Activated naive CD8-positive, alpha-beta T cell treated with anti-CD3 and anti-CD28 coated beads, Interleukin-2, amount 50 U/mL, for 24 hours (primary cell): Measurements from ENCODE around the gene LRP2.
"Not testable (repeated sequence)": the region's sequence is repeated elsewhere in the genome, so short reads cannot be mapped to it uniquely, and the experiment has no call there.

Source experiments
- ATAC-seq: fragments of 150-1000 bp; cut with Tn5 transposase; one replicate; pipeline ENCODE4 v1.10.0; 2021
- DNase-seq: peaks from one replicate; pipeline ENCODE4 v3.0.0; 2021
- H3K27ac Mint-ChIP-seq: one replicate; pipeline ENCODE4 v1.8.0; 2021; ENCODE audit warnings: mild to moderate bottlenecking, mixed read lengths
- H3K27me3 Mint-ChIP-seq: one replicate; pipeline ENCODE4 v1.8.0; 2021; ENCODE audit warnings: mixed read lengths
- H3K36me3 Mint-ChIP-seq: one replicate; pipeline ENCODE4 v1.8.0; 2021; ENCODE audit warnings: low read depth, mixed read lengths
- H3K4me1 Mint-ChIP-seq: one replicate; pipeline ENCODE4 v1.8.0; 2021; ENCODE audit warnings: mixed read lengths
- H3K4me3 Mint-ChIP-seq: one replicate; pipeline ENCODE4 v1.8.0; 2021; ENCODE audit warnings: mild to moderate bottlenecking, moderate library complexity, mixed read lengths
- H3K9me3 Mint-ChIP-seq: one replicate; pipeline ENCODE4 v1.8.0; 2021; ENCODE audit warnings: mixed read lengths

The LRP2 gene

DNA sequence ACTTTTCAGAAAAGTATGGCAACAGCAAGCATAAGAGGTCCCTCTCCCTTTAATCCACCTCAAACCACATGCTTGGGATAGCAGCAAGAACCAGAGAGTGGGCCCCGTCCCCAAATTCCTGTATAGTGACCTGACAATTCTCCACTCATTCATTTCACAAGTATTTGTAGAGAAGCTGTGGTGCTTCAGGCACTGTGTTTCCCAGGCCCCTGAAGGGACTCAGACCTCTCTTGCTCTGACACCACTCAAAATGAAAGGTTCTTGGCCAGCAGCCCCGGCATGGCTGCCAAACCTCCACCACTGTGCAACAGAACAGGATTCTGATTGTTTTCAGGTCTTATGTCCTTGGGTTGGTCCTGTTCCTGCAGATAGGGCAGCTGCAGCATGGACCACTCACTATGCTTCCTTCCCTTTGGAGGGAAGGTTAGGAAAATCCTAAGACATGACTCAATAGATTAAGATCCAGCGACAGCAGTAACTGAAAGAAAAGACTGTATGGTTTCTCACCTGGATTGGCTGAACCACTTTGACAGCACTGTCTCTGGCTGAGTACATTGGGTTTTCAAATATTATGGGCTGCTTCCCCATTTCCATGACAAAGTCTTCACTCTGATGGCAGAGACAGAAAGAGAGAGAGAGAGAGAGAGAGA lies 225.3 kb downstream of the LRP2 start:
- Mint-ChIP-seq H3K27ac (no peak overlapping the region), H3K4me3 (no peak overlapping the region), H3K9me3 (no peaks in the 10 kb centered on the region), H3K36me3 (no peaks in the 10 kb centered on the region), H3K27me3 (no peaks in the 10 kb centered on the region), H3K4me1 (no peaks in the 10 kb centered on the region)
- DNase-seq (no peak), ATAC-seq (no peak)

DNA sequence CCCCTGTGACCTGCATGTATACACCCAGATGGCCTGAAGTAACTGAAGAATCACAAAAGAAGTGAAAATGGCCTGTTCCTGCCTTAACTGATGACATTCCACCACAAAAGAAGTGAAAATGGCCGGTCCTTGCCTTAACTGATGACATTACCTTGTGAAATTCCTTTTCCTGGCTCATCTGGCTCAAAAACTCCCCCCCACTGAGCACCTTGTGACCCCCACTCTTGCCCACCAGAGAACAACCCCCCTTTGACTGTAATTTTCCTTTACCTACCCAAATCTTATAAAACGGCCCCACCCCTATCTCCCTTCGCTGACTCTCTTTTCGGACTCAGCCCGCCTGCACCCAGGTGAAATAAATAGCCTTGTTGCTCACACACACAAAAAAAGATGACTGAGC lies 225.9 kb downstream of the LRP2 start:
- H3K9me3 Mint-ChIP-seq, H3K4me3 Mint-ChIP-seq, H3K36me3 Mint-ChIP-seq, H3K27ac Mint-ChIP-seq, H3K4me1 Mint-ChIP-seq, H3K27me3 Mint-ChIP-seq, ATAC-seq, DNase-seq: not testable (repeated sequence)

DNA sequence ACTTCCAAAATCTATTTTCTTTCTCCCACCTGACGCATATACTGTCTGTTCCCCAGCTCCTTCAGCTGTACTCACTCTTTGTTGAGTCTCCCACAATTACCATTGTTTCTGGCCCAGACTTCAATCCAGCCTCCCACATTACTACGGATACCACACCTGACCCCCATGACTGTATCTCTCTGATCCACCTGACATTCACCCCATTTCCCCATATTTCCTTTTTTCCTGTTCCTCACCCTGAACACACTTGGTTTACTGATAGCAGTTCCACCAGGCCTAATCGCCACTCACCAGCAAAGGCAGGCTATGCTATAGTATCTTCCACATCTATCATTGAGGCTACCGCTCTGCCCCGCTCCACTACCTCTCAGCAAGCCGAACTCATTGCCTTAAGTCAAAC lies 228.1 kb downstream of the LRP2 start:
- not testable (repeated sequence) for H3K36me3 Mint-ChIP-seq, DNase-seq, H3K4me3 Mint-ChIP-seq, H3K4me1 Mint-ChIP-seq, H3K9me3 Mint-ChIP-seq, H3K27ac Mint-ChIP-seq, ATAC-seq, H3K27me3 Mint-ChIP-seq

DNA sequence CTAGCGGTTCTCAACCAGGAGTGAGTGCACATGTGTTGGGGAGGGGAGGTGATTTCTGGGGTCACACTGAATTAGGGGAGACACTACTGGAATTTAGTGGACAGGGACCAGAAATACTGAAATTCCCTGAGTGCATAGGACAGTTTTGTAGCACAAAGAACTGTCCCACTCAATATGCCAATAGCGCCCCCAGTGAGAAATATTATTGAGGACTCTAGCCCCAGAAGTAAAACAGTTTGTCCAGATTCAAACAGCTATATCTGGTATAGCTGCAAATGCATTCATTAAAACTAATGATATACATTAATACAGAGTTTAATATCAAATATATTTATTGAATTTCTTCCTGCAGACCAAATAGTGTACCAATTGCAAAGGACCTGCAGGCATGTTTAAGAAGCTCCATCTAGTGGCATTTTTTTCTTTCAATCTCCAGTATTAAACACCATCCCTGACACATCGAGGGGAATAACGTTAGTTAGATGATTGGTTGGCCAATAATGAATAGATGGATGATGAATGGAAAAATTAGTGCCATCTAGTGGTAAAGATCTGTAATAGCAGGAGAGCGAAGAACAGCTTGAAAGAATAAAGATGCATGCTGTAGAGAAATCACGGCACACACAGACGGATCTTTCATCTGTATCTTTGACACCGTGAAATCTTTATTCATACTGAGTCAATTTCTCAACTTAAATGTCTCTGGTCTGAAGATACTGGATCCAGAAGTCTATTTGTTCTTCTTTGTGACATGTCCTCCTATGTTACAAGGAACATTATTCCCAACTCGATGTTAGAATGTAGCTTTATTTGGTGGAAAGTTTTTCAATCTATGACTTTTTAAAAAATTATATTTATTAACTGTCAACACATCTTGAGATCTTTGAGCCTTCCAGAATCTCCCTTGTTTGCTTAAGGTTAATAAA lies 230.5 kb downstream of the LRP2 start:
- no peaks in the 10 kb centered on the region for H3K9me3 Mint-ChIP-seq
- H3K27me3 Mint-ChIP-seq, result no peaks in the 10 kb centered on the region
- H3K27ac Mint-ChIP-seq, result no peak overlapping the region
- no peak overlapping the region for H3K4me3 Mint-ChIP-seq
- DNase-seq, result no peak
- H3K4me1 Mint-ChIP-seq, result no peaks in the 10 kb centered on the region
- H3K36me3 Mint-ChIP-seq, result no peaks in the 10 kb centered on the region
- ATAC-seq, result peak; percentile 98

- no peak overlapping the region for H3K4me3 Mint-ChIP-seq
- H3K4me1 Mint-ChIP-seq, result no peaks in the 10 kb centered on the region
- no peaks in the 10 kb centered on the region for H3K36me3 Mint-ChIP-seq
- no peaks in the 10 kb centered on the region for H3K27me3 Mint-ChIP-seq
- DNase-seq (no peak), ATAC-seq (no peak)
- no peaks in the 10 kb centered on the region for H3K9me3 Mint-ChIP-seq
- H3K27ac Mint-ChIP-seq, result no peak overlapping the region
Measured at GRCh38 chr2:169129703-169130243, 232.6 kb downstream of the LRP2 start.

DNA sequence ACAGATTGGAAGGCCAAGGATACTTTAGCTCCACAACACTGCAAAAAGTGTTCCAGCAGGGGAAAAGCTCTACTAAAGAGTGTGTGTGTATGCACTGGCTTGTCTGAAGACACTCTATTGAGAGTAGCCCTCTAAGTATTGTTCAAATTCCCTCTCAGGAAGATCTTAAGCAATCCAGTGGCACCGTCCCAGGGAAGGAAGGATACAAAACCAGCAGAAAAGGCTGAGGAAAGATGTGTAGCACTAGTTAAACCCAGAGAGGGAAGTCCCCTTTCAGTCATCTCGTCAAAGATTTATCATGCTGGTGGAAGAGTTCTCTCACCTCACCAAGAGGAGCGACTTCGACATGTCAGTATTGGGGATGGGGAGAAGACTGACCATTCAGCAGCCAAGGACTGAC lies 242.5 kb downstream of the LRP2 start:
- ATAC-seq (no peak), DNase-seq (no peak)
- Mint-ChIP-seq H3K4me3 (no peak overlapping the region), H3K27me3 (peaks cover 9% of the 10 kb centered on the region), H3K9me3 (peaks cover 3% of the 10 kb centered on the region), H3K27ac (no peak overlapping the region), H3K36me3 (no peaks in the 10 kb centered on the region), H3K4me1 (no peaks in the 10 kb centered on the region)

GRCh38 chr2:169119123-169119760 lies 243.1 kb downstream of the LRP2 start:
- no peak for ATAC-seq
- Mint-ChIP-seq H3K4me3 (no peak overlapping the region), H3K36me3 (no peaks in the 10 kb centered on the region), H3K4me1 (no peaks in the 10 kb centered on the region), H3K9me3 (peaks cover 3% of the 10 kb centered on the region), H3K27me3 (peaks cover 9% of the 10 kb centered on the region), H3K27ac (no peak overlapping the region)
- DNase-seq, result no peak

DNA sequence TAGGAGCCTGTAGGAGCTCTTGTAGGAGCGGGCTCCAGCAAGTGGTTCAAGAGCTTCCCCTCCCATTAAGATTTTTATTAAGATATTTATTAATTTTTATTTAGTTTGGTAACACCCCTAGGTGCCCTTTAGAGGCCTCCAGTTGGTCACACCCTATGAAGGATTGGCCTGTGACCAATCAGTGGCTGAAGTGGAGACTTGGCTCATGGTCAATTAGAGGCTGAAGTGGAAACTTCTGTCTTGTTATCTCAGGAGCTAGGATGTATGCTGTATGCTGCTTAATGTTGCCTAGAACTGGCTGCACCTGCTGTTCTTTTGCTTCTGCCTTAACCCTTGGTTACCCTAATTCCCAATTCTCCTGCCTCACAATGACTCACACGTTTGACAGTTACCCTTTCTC lies 244.3 kb downstream of the LRP2 start:
- Mint-ChIP-seq H3K27me3 (peaks cover 7% of the 10 kb centered on the region), H3K4me3 (no peak overlapping the region), H3K36me3 (no peaks in the 10 kb centered on the region), H3K4me1 (no peaks in the 10 kb centered on the region), H3K9me3 (peaks cover 3% of the 10 kb centered on the region), H3K27ac (no peak overlapping the region)
- DNase-seq (no peak), ATAC-seq (no peak)

DNA sequence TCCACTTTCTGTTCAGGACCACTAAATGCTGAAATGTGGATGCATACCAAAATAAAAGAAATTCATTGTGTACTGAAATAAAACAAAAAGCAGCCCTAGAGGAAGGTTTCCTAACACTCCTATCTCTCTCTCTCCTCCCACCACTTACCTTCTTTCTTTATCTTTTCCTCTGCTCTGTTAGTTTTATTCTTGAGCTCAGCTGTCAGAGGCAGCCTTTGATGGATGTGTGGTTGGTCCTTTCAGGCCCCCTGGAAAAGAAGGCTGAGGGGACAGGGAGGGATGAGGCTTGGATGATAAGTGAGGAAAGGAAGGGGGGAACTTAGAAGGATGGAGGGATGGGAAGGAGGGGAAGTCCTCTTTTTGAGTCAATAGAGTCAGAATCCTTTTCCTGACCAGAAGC lies 245.3 kb downstream of the LRP2 start:
- Mint-ChIP-seq H3K4me3 (no peak overlapping the region), H3K27me3 (peaks cover 5% of the 10 kb centered on the region), H3K27ac (no peak overlapping the region), H3K4me1 (no peaks in the 10 kb centered on the region), H3K9me3 (peaks cover 3% of the 10 kb centered on the region), H3K36me3 (no peaks in the 10 kb centered on the region)
- ATAC-seq (no peak), DNase-seq (no peak)

DNA sequence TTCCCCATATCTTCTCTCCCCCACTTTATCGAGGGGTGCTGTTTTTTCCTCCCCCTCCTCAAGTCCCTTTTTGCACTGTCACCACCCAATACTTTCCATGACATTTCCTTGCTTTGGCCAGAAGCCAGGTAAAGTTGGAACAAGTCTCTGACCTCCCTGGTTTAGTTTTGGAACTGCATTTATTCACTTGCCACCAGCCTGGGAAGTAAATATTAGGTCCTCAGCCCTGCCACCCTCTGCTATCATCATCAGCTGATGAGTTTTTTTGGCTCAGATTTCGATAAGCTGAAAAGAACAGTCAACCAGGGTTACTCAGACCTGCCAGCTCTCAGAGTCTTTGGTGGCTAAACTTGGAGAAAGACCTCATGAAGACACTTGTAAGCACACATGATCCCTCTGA lies 246.0 kb downstream of the LRP2 start:
- H3K36me3 Mint-ChIP-seq, result no peaks in the 10 kb centered on the region
- peaks cover 2% of the 10 kb centered on the region for H3K27me3 Mint-ChIP-seq
- DNase-seq (no peak), ATAC-seq (no peak)
- H3K27ac Mint-ChIP-seq, result no peak overlapping the region
- no peak overlapping the region for H3K4me3 Mint-ChIP-seq
- H3K9me3 Mint-ChIP-seq, result no peaks in the 10 kb centered on the region
- H3K4me1 Mint-ChIP-seq, result no peaks in the 10 kb centered on the region

- Mint-ChIP-seq H3K4me1 (peaks cover 3% of the 10 kb centered on the region), H3K27me3 (peaks cover 4% of the 10 kb centered on the region), H3K27ac (no peak overlapping the region), H3K36me3 (no peaks in the 10 kb centered on the region), H3K9me3 (no peaks in the 10 kb centered on the region), H3K4me3 (no peak overlapping the region)
- ATAC-seq (no peak), DNase-seq (no peak)
Measured at GRCh38 chr2:169114056-169114455, 248.3 kb downstream of the LRP2 start.

GRCh38 chr2:169112841-169113240 lies 249.5 kb downstream of the LRP2 start:
- DNase-seq, result no peak
- H3K9me3 Mint-ChIP-seq, result no peaks in the 10 kb centered on the region
- H3K4me3 Mint-ChIP-seq, result no peak overlapping the region
- peaks cover 4% of the 10 kb centered on the region for H3K27me3 Mint-ChIP-seq
- H3K27ac Mint-ChIP-seq, result no peak overlapping the region
- no peaks in the 10 kb centered on the region for H3K36me3 Mint-ChIP-seq
- peaks cover 13% of the 10 kb centered on the region for H3K4me1 Mint-ChIP-seq
- ATAC-seq, result no peak

GRCh38 chr2:169110916-169111315 lies 251.4 kb downstream of the LRP2 start:
- ATAC-seq, result no peak

DNA sequence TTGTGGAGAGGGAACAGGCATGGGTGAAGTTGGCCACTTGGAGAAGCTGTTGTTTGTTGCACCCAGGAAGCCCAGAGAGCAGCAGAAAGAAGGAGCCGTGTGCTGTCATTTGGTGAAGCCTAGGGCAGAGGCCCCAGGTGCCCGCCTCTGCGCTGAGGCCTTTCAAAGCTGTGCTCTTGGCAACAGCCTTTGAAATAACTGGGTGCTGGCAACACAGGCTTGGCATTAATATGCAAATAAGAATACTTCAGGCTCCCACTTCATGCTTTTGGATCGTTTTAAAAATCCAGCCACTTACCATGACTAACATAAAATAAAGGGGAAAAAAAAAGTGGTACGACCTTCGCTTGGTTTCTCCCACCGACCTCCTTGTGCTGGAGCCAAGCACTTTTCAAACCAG lies 251.9 kb downstream of the LRP2 start:
- no peak overlapping the region for H3K4me3 Mint-ChIP-seq
- H3K27me3 Mint-ChIP-seq, result peaks cover 2% of the 10 kb centered on the region
- H3K4me1 Mint-ChIP-seq, result peaks cover 36% of the 10 kb centered on the region
- ATAC-seq, result no peak
- H3K36me3 Mint-ChIP-seq, result no peaks in the 10 kb centered on the region
- H3K27ac Mint-ChIP-seq, result no peak overlapping the region
- no peaks in the 10 kb centered on the region for H3K9me3 Mint-ChIP-seq
- no peak for DNase-seq

More at GRCh38 chr2:169110916-169111315, 251.4 kb downstream of the LRP2 start:
- DNase-seq, result no peak
- H3K27me3 Mint-ChIP-seq, result peaks cover 2% of the 10 kb centered on the region
- H3K4me1 Mint-ChIP-seq, result peaks cover 31% of the 10 kb centered on the region
- no peaks in the 10 kb centered on the region for H3K36me3 Mint-ChIP-seq
- H3K9me3 Mint-ChIP-seq, result no peaks in the 10 kb centered on the region
- no peak overlapping the region for H3K4me3 Mint-ChIP-seq
- no peak overlapping the region for H3K27ac Mint-ChIP-seq
